Progenitor cell of endocrine pancreas (in vitro differentiated cells): ENCODE measurements around the gene SPAST. TPM values are rescaled to one million over a fixed set of nuclear protein-coding genes. Genes with fewer than 3 reads are reported as not detected.

Experiments used
- DNase-seq: peaks from one replicate; pipeline ENCODE4 v3.0.0; 2021; ENCODE audit warnings: low spot score; ENCODE audit not compliant: unreplicated experiment
- H3K27ac Mint-ChIP-seq: 2 replicates; pipeline ENCODE4 v1.8.0; 2021; ENCODE audit warnings: mild to moderate bottlenecking, moderate library complexity, mixed read lengths
- H3K27me3 Mint-ChIP-seq: 2 replicates; pipeline ENCODE4 v1.8.0; 2021; ENCODE audit warnings: mixed read lengths
- H3K36me3 Mint-ChIP-seq: 2 replicates; pipeline ENCODE4 v1.8.0; 2022; ENCODE audit warnings: mixed read lengths; ENCODE audit not compliant: insufficient read depth
- H3K4me1 Mint-ChIP-seq: 2 replicates; pipeline ENCODE4 v1.8.0; 2021; ENCODE audit warnings: low read depth, mixed read lengths
- H3K4me3 Mint-ChIP-seq: 2 replicates; pipeline ENCODE4 v1.8.0; 2021; ENCODE audit warnings: low read depth, mild to moderate bottlenecking, moderate library complexity, mixed read lengths
- H3K9me3 Mint-ChIP-seq: 2 replicates; pipeline ENCODE4 v1.8.0; 2021; ENCODE audit warnings: low read depth, mixed read lengths
- CTCF ChIP-seq: fragments of 200-600 bp; sonication (generic); IDR thresholded peaks from one replicate; pipeline ENCODE4 v1.5.0; 2021; ENCODE audit warnings: antibody characterized with exemption, mild to moderate bottlenecking; ENCODE audit not compliant: unreplicated experiment
- total RNA-seq: library from RNA; stranded (reverse); gene quantifications from 2 replicates; pipeline ENCODE4 v1.2.1, GENCODE V29; 2021

Gene SPAST
- total RNA-seq, 1 donor from 2014 or later, result 36.8 TPM

GRCh38 chr2:32095671-32096070, 32.3 kb downstream of the SPAST start:
- Mint-ChIP-seq H3K36me3 (peaks cover 18% of the 10 kb centered on the region), H3K4me1 (peaks cover 3% of the 10 kb centered on the region), H3K9me3 (peaks cover 6% of the 10 kb centered on the region), H3K4me3 (no peak overlapping the region), H3K27me3 (no peaks in the 10 kb centered on the region), H3K27ac (no peak overlapping the region)
- DNase-seq, result no peak
- TF ChIP-seq CTCF, result no peak

- no peak overlapping the region for H3K27ac Mint-ChIP-seq
- H3K9me3 Mint-ChIP-seq, result peaks cover 25% of the 10 kb centered on the region
- DNase-seq, result no peak
- no peaks in the 10 kb centered on the region for H3K27me3 Mint-ChIP-seq
- H3K36me3 Mint-ChIP-seq, result peaks cover 56% of the 10 kb centered on the region
- no peak for TF ChIP-seq CTCF
- no peaks in the 10 kb centered on the region for H3K4me1 Mint-ChIP-seq
- no peak overlapping the region for H3K4me3 Mint-ChIP-seq
Observed at GRCh38 chr2:32108111-32108510, 44.8 kb downstream of the SPAST start.

- H3K27me3 Mint-ChIP-seq, result no peaks in the 10 kb centered on the region
- no peaks in the 10 kb centered on the region for H3K4me1 Mint-ChIP-seq
- H3K9me3 Mint-ChIP-seq, result no peaks in the 10 kb centered on the region
- H3K36me3 Mint-ChIP-seq, result peaks cover 9% of the 10 kb centered on the region
- no peak overlapping the region for H3K27ac Mint-ChIP-seq
- TF ChIP-seq CTCF, result no peak
- H3K4me3 Mint-ChIP-seq, result no peak overlapping the region
- no peak for DNase-seq
Observed at GRCh38 chr2:32118055-32118454, 54.7 kb downstream of the SPAST start.

- no peak overlapping the region for H3K27ac Mint-ChIP-seq
- no peaks in the 10 kb centered on the region for H3K27me3 Mint-ChIP-seq
- no peaks in the 10 kb centered on the region for H3K4me1 Mint-ChIP-seq
- no peak for TF ChIP-seq CTCF
- H3K36me3 Mint-ChIP-seq, result peaks cover 16% of the 10 kb centered on the region
- no peak overlapping the region for H3K4me3 Mint-ChIP-seq
- no peaks in the 10 kb centered on the region for H3K9me3 Mint-ChIP-seq
- no peak for DNase-seq
Observed at GRCh38 chr2:32119161-32119560, 55.8 kb downstream of the SPAST start.

GRCh38 chr2:32124660-32125059, 61.3 kb downstream of the SPAST start:
- DNase-seq, result no peak
- TF ChIP-seq CTCF, result no peak
- no peak overlapping the region for H3K27ac Mint-ChIP-seq
- H3K4me1 Mint-ChIP-seq, result no peaks in the 10 kb centered on the region
- no peak overlapping the region for H3K4me3 Mint-ChIP-seq
- no peaks in the 10 kb centered on the region for H3K27me3 Mint-ChIP-seq
- H3K9me3 Mint-ChIP-seq, result no peaks in the 10 kb centered on the region
- H3K36me3 Mint-ChIP-seq, result peaks cover 22% of the 10 kb centered on the region
